DND-41 (cell line): ENCODE results near the gene MAPKBP1.

ENCODE experiments used
- CTCF ChIP-seq: IDR thresholded peaks from 2 replicates; pipeline ENCODE4 v1.5.1; 2012; ENCODE audit warnings: borderline replicate concordance, low read length, moderate library complexity, mild to moderate bottlenecking; ENCODE audit not compliant: poor library complexity, severe bottlenecking; ENCODE audit errors: extremely low read depth
- EZH2 ChIP-seq: IDR thresholded peaks from 3 replicates; pipeline ENCODE4 v1.6.1; 2012; ENCODE audit warnings: borderline replicate concordance, low read depth, mild to moderate bottlenecking, moderate library complexity, low read length, inconsistent platforms; ENCODE audit not compliant: severe bottlenecking

DNA sequence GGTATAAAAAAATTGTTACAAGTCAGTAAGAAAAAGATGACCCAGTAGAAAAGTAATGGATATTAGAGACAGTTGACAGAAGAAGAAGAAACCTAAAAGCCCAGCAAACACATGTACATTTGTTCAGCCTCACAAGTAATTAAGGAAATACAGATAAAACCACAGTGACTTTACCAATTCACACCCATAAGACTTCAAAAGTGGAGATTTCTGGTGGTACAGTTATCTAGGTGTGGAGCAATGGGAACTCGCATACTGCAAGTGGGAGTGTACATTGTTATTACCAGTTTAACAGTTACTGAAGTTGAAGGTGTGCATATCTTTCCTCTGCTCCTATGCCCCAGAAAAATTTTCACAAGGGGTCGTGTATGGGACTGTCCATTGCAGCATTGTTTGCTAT is 18.1 kb upstream of the MAPKBP1 start:
- no peak for TF ChIP-seq CTCF
- TF ChIP-seq EZH2, result no peak
